Neural cell (in vitro differentiated cells): Measurements from ENCODE around the gene CBLB. TPM values are rescaled to one million over a fixed set of nuclear protein-coding genes. Genes with fewer than 3 reads are reported as not detected.

Experiments
- H2AFZ ChIP-seq: fragments of 200-600, 300-800 bp; sonication (generic), shearing (Covaris generic); 2 replicates; pipeline ENCODE4 v1.6.0; 2014; ENCODE audit warnings: low read depth, mild to moderate bottlenecking, antibody characterized with exemption, low read length, moderate library complexity
- H3F3A ChIP-seq: fragments of 200-600 bp; shearing (Covaris generic); 2 replicates; pipeline ENCODE4 v1.6.1; 2016; ENCODE audit warnings: mild to moderate bottlenecking, moderate library complexity, mixed read lengths, antibody characterized with exemption, low read length; ENCODE audit not compliant: insufficient read depth, poor library complexity, severe bottlenecking
- H3K27ac ChIP-seq: fragments of 200-600, 300-800 bp; sonication (generic), shearing (Covaris generic); 2 replicates; pipeline ENCODE4 v1.5.1; 2014; ENCODE audit warnings: mild to moderate bottlenecking, low read length, moderate library complexity
- H3K27me3 ChIP-seq: fragments of 300-800, 200-600 bp; sonication (generic), shearing (Covaris generic); 2 replicates; pipeline ENCODE4 v1.6.0; 2014; ENCODE audit warnings: mild to moderate bottlenecking, low read depth, low read length, moderate library complexity; ENCODE audit not compliant: insufficient read depth
- H3K36me3 ChIP-seq: fragments of 300-800, 200-600 bp; sonication (generic), shearing (Covaris generic); 2 replicates; pipeline ENCODE4 v1.5.1; 2014; ENCODE audit warnings: mild to moderate bottlenecking, antibody characterized with exemption, low read length, moderate library complexity; ENCODE audit not compliant: insufficient read depth
- H3K4me2 ChIP-seq: fragments of 300-800, 200-600 bp; sonication (generic), shearing (Covaris generic); 2 replicates; pipeline ENCODE4 v1.6.0; 2014; ENCODE audit warnings: mild to moderate bottlenecking, low read length
- H3K4me3 ChIP-seq: fragments of 300-800, 200-600 bp; sonication (generic), shearing (Covaris generic); 2 replicates; pipeline ENCODE4 v1.5.1; 2014; ENCODE audit warnings: mild to moderate bottlenecking, low read length, moderate library complexity
- H3K79me2 ChIP-seq: fragments of 200-600 bp; shearing (Covaris generic); replicated peaks from 2 replicates; pipeline ENCODE4 v1.6.0; 2014; ENCODE audit warnings: mild to moderate bottlenecking, low read length, moderate library complexity; ENCODE audit not compliant: insufficient read depth
- H3K9ac ChIP-seq: fragments of 300-800, 200-600 bp; sonication (generic), shearing (Covaris generic); 2 replicates; pipeline ENCODE4 v1.6.1; 2016; ENCODE audit warnings: mild to moderate bottlenecking, low read length, mixed read lengths
- H3K9me2 ChIP-seq: fragments of 200-600 bp; shearing (Covaris generic); 2 replicates; pipeline ENCODE4 v1.6.1; 2016; ENCODE audit warnings: mild to moderate bottlenecking, low read length, mixed read lengths; ENCODE audit not compliant: insufficient read depth
- H3K9me3 ChIP-seq: fragments of 200-600, 300-800 bp; sonication (generic), shearing (Covaris generic); 2 replicates; pipeline ENCODE4 v1.6.1; 2016; ENCODE audit warnings: mild to moderate bottlenecking, mixed run types, low read length, moderate library complexity, mixed read lengths
- H4K20me1 ChIP-seq: fragments of 200-600 bp; shearing (Covaris generic); 2 replicates; pipeline ENCODE4 v1.6.1; 2016; ENCODE audit warnings: mild to moderate bottlenecking, mixed run types; ENCODE audit not compliant: insufficient read depth
- CTCF ChIP-seq: fragments of 450-650 bp; IDR thresholded peaks from 2 replicates; pipeline ENCODE4 v1.5.1; 2014; ENCODE audit warnings: antibody characterized with exemption, mild to moderate bottlenecking, moderate library complexity; ENCODE audit not compliant: poor library complexity, severe bottlenecking
- EP300 ChIP-seq: fragments of 450-650 bp; conservative IDR thresholded peaks from 2 replicates; pipeline ENCODE4 v1.6.1; 2014; ENCODE audit warnings: antibody characterized with exemption, mild to moderate bottlenecking, moderate library complexity; ENCODE audit not compliant: poor library complexity, severe bottlenecking
- EZH2 ChIP-seq: fragments of 200-600, 300-800 bp; shearing (Covaris generic), sonication (generic); IDR thresholded peaks from 2 replicates; pipeline ENCODE4 v1.6.1; 2014; ENCODE audit warnings: antibody characterized with exemption, low read length, borderline replicate concordance, mild to moderate bottlenecking; ENCODE audit not compliant: insufficient read depth, poor library complexity, severe bottlenecking
- MXI1 ChIP-seq: fragments of 450-650 bp; conservative IDR thresholded peaks from 2 replicates; pipeline ENCODE4 v1.6.1; 2014; ENCODE audit warnings: antibody characterized with exemption, mild to moderate bottlenecking; ENCODE audit not compliant: poor library complexity, severe bottlenecking
- POLR2AphosphoS5 ChIP-seq: IDR thresholded peaks from 2 replicates; pipeline ENCODE4 v1.6.1; 2012
- RAD21 ChIP-seq: fragments of 450-650 bp; conservative IDR thresholded peaks from 2 replicates; pipeline ENCODE4 v1.6.1; 2014; ENCODE audit warnings: antibody characterized with exemption, mild to moderate bottlenecking, moderate library complexity
- REST ChIP-seq: IDR thresholded peaks from 2 replicates; pipeline ENCODE4 v1.6.1; 2012; ENCODE audit warnings: borderline replicate concordance
- SMC3 ChIP-seq: fragments of 450-650 bp; conservative IDR thresholded peaks from 2 replicates; pipeline ENCODE4 v1.6.1; 2014; ENCODE audit warnings: antibody characterized with exemption, mild to moderate bottlenecking, moderate library complexity; ENCODE audit not compliant: poor library complexity
- TAF1 ChIP-seq: IDR thresholded peaks from 2 replicates; pipeline ENCODE4 v1.6.1; 2012; ENCODE audit warnings: low read depth
- polyA plus RNA-seq: library from polyadenylated mRNA; depleted of rRNA; stranded (reverse); fragments of >200 nt; gene quantifications from 2 replicates; pipeline ENCODE4 v1.2.3, GENCODE V29; 2014

CBLB gene
- polyA plus RNA-seq, 1 donor from 2014 or later: 36.4 TPM

GRCh38 chr3:105851176-105851575 is 17.6 kb downstream of the CBLB start:
- H2AFZ ChIP-seq: no peak overlapping the region
- no peaks in the 10 kb centered on the region for H4K20me1 ChIP-seq
- H3K9ac ChIP-seq: no peak overlapping the region
- no peaks in the 10 kb centered on the region for H3F3A ChIP-seq
- H3K4me2 ChIP-seq: no peak overlapping the region
- no peak overlapping the region for H3K4me3 ChIP-seq
- peaks cover 13% of the 10 kb centered on the region for H3K36me3 ChIP-seq
- no peaks in the 10 kb centered on the region for H3K9me3 ChIP-seq
- H3K9me2 ChIP-seq: no peaks in the 10 kb centered on the region
- H3K79me2 ChIP-seq: peaks cover 25% of the 10 kb centered on the region
- TF ChIP-seq EP300: no peak
- no peak for TF ChIP-seq EZH2
- no peak for TF ChIP-seq RAD21
- TF ChIP-seq TAF1: no peak
- TF ChIP-seq CTCF: no peak
- no peak for TF ChIP-seq MXI1
- TF ChIP-seq REST: no peak
- TF ChIP-seq POLR2AphosphoS5: no peak
- no peaks in the 10 kb centered on the region for H3K27me3 ChIP-seq
- no peak overlapping the region for H3K27ac ChIP-seq

- H3K79me2 ChIP-seq: peaks cover 22% of the 10 kb centered on the region
- no peaks in the 10 kb centered on the region for H4K20me1 ChIP-seq
Measured at GRCh38 chr3:105850593-105850992, 18.2 kb downstream of the CBLB start.

GRCh38 chr3:105848821-105849220 is 20.0 kb downstream of the CBLB start:
- H3K9me2 ChIP-seq: no peaks in the 10 kb centered on the region
- H3K9me3 ChIP-seq: no peaks in the 10 kb centered on the region
- H3F3A ChIP-seq: no peaks in the 10 kb centered on the region
- peaks cover 21% of the 10 kb centered on the region for H3K79me2 ChIP-seq
- peaks cover 16% of the 10 kb centered on the region for H3K36me3 ChIP-seq
- H2AFZ ChIP-seq: no peak overlapping the region
- H3K27ac ChIP-seq: no peak overlapping the region
- H3K27me3 ChIP-seq: no peaks in the 10 kb centered on the region
- no peak overlapping the region for H3K9ac ChIP-seq
- H3K4me3 ChIP-seq: no peak overlapping the region
- H4K20me1 ChIP-seq: no peaks in the 10 kb centered on the region
- TF ChIP-seq RAD21: no peak
- TF ChIP-seq TAF1: no peak
- no peak for TF ChIP-seq SMC3
- TF ChIP-seq REST: no peak
- no peak for TF ChIP-seq CTCF
- no peak for TF ChIP-seq POLR2AphosphoS5
- no peak for TF ChIP-seq EZH2
- TF ChIP-seq MXI1: no peak
- TF ChIP-seq EP300: no peak
- H3K4me2 ChIP-seq: no peak overlapping the region

More at GRCh38 chr3:105850593-105850992, 18.2 kb downstream of the CBLB start:
- H3K4me3 ChIP-seq: no peak overlapping the region
- peaks cover 13% of the 10 kb centered on the region for H3K36me3 ChIP-seq
- H3K27me3 ChIP-seq: no peaks in the 10 kb centered on the region
- no peak overlapping the region for H2AFZ ChIP-seq
- H3K9ac ChIP-seq: no peak overlapping the region
- TF ChIP-seq RAD21: no peak
- H3K4me2 ChIP-seq: no peak overlapping the region
- H3K9me3 ChIP-seq: no peaks in the 10 kb centered on the region
- H3F3A ChIP-seq: no peaks in the 10 kb centered on the region
- no peak overlapping the region for H3K27ac ChIP-seq
- H3K9me2 ChIP-seq: no peaks in the 10 kb centered on the region
